Right lobe of liver (tissue), 6 donors: ENCODE results near the gene CFAP126. TPM values are rescaled to one million over a fixed set of nuclear protein-coding genes. Genes with fewer than 3 reads are reported as not detected.
"Not testable (repeated sequence)": the region's sequence is repeated elsewhere in the genome, so short reads cannot be mapped to it uniquely, and the experiment has no call there.

Experiments
- ATAC-seq, 4 donors: fragments of 200-7000 bp; cut with Tn5 transposase; one replicate each; pipeline ENCODE4 v1.9.1; 2020; ENCODE audit warnings: mild to moderate bottlenecking in 4 of 4, moderate library complexity in 4 of 4
- DNase-seq, 3 donors: peaks; one replicate each; pipeline ENCODE4 v3.0.0-alpha.2; 2020
- H3K27ac ChIP-seq, 3 donors: fragments of 200-600 bp; one replicate each; pipeline ENCODE4 v1.8.0; 2022
- H3K27me3 ChIP-seq, 2 donors: fragments of 200-600 bp; one replicate each; pipeline ENCODE4 v1.8.0; 2022
- H3K36me3 ChIP-seq, 4 donors: fragments of 200-600 bp; sonication (generic) in 1 of 4; one replicate each; pipeline versions ENCODE4 v1.5.1 to v1.8.0; 2017 to 2022; ENCODE audit warnings: control low read depth in 1 of 4
- H3K4me1 ChIP-seq, 4 donors: fragments of 200-600 bp; sonication (generic) in 1 of 4; one replicate each; pipeline versions ENCODE4 v1.5.1 to v1.8.0; 2017 to 2022; ENCODE audit warnings: control low read depth in 1 of 4
- H3K4me3 ChIP-seq, 3 donors: fragments of 200-600 bp; one replicate each; pipeline ENCODE4 v1.8.0; 2022
- H3K9me3 ChIP-seq, 4 donors: fragments of 200-600 bp; sonication (generic) in 1 of 4; one replicate each; pipeline versions ENCODE4 v1.5.1 to v1.8.0; 2017 to 2022; ENCODE audit warnings: control low read depth in 1 of 4
- POLR2A ChIP-seq: fragments of 450-650 bp; IDR thresholded peaks from one replicate; pipeline ENCODE4 v1.6.1; 2017; ENCODE audit warnings: antibody characterized with exemption, mild to moderate bottlenecking
- WGBS: methylation state at CpG from one replicate; pipeline ENCODE4 v1.1.6; 2018; ENCODE audit warnings: low coverage, low lambda C conversion rate; ENCODE audit not compliant: insufficient coverage; ENCODE audit errors: missing lambda C conversion rate; 5-methylcytosine and 5-hydroxymethylcytosine counted together
- intact Hi-C, 2 donors: fragments of 100-400 bp; cut with DNase I; formaldehyde crosslinking; loops; one replicate each; pipeline versions ENCODE4 v1.11.2 to v1.14.1; 2022
- small RNA-seq, 2 experiments: library from RNA; depleted of rRNA; stranded (forward); fragments of <200 nt; gene quantifications; one replicate each; pipeline ENCODE3, GENCODE V24; 2016
- total RNA-seq, 6 experiments: library from RNA; depleted of rRNA in 2 of 6; stranded (reverse); fragments of >200 nt in 2 of 6; fragmentation: NEBNext Ultra II Directional in 3 of 6; extraction: Animal tissue kit (Norgen Biotek cat#: 25700) in 3 of 6; gene quantifications; one replicate each; pipeline versions ENCODE4 v1.1.0 to v1.2.4, GENCODE V29; 2016 to 2023
- TF ChIP-seq, protein P1 (sequence below), 4 donors: fragments of 200-600 bp in 3 of 4; fragments of 450-650 bp in 1 of 4; IDR thresholded peaks; one replicate each; pipeline versions ENCODE4 v1.5.1 to v1.8.0; 2016 to 2022; ENCODE audit warnings: antibody characterized with exemption in 4 of 4, mild to moderate bottlenecking in 2 of 4
- donor health status: DM: no; HTN: yes; CAD: no.
- donor health status: DM: no; HTN: no; CAD: no.
- donor health status: DM: no; HTN: no; CAD: no.
- donor health status: DM: no; HTN: yes; CAD: no.
- donor health status: DM: no; HTN: yes; CAD: no.

CFAP126 gene
- total RNA-seq, 6 experiments from 2014 or later, result not detected

DNA sequence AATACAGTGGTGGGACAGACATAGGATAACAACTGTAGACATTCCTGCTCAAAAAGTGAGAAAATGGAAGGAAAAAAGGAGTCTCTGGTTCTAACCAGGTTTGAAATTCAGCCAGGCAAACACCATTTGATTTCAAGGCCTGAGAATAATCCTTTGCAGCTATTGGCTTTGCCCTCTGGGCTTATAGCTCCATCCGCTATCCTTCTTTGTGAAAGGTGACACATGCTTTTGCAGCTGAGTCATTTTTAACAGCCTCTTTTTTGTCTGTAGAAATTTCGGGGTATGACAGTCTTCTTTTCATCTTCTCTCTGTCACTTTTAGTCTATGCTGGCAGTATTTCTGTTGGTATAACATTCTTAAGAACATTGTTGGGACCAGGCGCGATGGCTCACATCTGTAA is 37.3 kb downstream of the CFAP126 start:
- Histone ChIP-seq H3K9me3 (no peaks in the 10 kb centered on the region), H3K4me3 (no peak overlapping the region), H3K27me3 (no peaks in the 10 kb centered on the region), H3K4me1 (peaks cover 0 to 6% (median 0%) of the 10 kb centered on the region in 4 donors), H3K27ac (no peak overlapping the region), H3K36me3 (peaks cover 0 to 85% (median 29%) of the 10 kb centered on the region in 4 donors)
- ATAC-seq (no peak), DNase-seq (no peak)
- 71% methylated on average over 4 of the region's 4 CpGs for WGBS
- no peak for TF ChIP-seq POLR2A
- TF ChIP-seq, protein P1, sequence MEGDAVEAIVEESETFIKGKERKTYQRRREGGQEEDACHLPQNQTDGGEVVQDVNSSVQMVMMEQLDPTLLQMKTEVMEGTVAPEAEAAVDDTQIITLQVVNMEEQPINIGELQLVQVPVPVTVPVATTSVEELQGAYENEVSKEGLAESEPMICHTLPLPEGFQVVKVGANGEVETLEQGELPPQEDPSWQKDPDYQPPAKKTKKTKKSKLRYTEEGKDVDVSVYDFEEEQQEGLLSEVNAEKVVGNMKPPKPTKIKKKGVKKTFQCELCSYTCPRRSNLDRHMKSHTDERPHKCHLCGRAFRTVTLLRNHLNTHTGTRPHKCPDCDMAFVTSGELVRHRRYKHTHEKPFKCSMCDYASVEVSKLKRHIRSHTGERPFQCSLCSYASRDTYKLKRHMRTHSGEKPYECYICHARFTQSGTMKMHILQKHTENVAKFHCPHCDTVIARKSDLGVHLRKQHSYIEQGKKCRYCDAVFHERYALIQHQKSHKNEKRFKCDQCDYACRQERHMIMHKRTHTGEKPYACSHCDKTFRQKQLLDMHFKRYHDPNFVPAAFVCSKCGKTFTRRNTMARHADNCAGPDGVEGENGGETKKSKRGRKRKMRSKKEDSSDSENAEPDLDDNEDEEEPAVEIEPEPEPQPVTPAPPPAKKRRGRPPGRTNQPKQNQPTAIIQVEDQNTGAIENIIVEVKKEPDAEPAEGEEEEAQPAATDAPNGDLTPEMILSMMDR (IDR thresholded peaks at IDR 0.05), result no peak
- intact Hi-C loops, result no loop called here

DNA sequence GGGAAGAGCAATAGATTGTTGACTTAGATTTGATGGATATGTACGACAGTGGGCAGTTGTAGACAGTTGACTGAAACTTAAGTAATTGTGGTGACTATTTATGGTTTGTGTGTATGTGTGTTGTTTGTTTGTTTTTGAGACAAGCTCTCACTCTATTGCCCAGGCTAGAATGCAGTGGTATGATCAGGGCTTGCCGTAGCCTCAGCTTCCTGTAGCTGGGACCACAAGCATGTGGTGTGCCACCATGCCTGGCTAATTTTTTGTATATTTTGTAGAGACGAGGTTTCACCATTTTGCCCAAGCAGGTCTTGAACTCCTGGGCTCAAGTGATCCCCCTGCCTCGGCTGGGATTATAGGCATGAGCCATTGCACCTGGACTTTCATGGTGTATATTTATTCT is 43.7 kb downstream of the CFAP126 start:
- no peak for TF ChIP-seq POLR2A
- TF ChIP-seq, protein P1 (IDR thresholded peaks at IDR 0.05), result no peak
- no peak overlapping the region for H3K27ac ChIP-seq
- H3K9me3 ChIP-seq, result no peaks in the 10 kb centered on the region
- peaks cover 0 to 6% (median 0%) of the 10 kb centered on the region in 4 donors for H3K4me1 ChIP-seq
- H3K4me3 ChIP-seq, result no peak overlapping the region
- DNase-seq (no peak), ATAC-seq (no peak)
- peaks cover 0 to 28% (median 11%) of the 10 kb centered on the region in 4 donors for H3K36me3 ChIP-seq
- 86% methylated on average over 4 of the region's 4 CpGs for WGBS
- no peaks in the 10 kb centered on the region for H3K27me3 ChIP-seq
- intact Hi-C loops, result no loop called here

DNA sequence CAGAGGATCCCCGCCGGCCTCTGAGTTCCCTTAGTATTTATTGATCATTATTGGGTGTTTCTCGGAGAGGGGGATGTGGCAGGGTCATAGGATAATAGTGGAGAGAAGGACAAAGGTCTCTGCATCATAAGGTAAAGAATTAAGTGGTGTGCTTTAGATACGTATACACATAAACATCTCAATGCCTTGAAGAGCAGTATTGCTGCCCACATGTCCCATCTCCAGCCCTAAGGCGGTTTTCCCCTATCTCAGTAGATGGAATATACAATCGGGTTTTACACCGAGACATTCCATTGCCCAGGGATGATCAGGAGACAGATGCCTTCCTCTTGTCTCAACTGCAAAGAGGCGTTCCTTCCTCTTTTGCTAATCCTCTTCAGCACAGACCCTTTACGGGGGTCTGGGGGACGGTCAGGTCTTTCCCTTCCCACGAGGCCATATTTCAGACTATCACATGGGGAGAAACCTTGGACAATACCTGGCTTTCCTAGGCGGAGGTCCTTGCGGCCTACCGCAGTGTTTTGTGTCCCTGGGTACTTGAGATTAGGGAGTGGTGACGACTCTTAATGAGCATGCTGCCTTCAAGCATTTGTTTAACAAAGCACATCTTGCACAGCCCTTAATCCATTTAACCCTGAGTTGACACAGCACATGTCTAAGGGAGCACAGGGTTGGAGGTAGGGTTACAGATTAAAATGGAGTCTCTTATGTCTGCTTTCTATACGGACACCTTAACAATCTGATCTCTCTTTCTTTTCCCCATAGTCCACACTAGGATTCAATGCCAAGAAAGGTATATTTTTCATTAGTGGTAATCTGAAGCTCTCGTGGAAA is 51.6 kb downstream of the CFAP126 start:
- DNase-seq, H3K27ac ChIP-seq, H3K27me3 ChIP-seq, ATAC-seq, intact Hi-C loops, H3K4me3 ChIP-seq, H3K36me3 ChIP-seq, H3K9me3 ChIP-seq: not testable (repeated sequence)
- H3K4me1 ChIP-seq, result peaks cover 0 to 19% (median 9%) of the 10 kb centered on the region in 4 donors
- WGBS, result 58% methylated on average over 13 of the region's 17 CpGs

Small RNAs within 50 kb of the gene (small RNA-seq; reads per million reads assigned to genes)
- 0 reads per million in 2 experiments for gene AL592295.2
- gene RNU6-481P, result 0 reads per million in 2 experiments

Other genes with a start within 250 kb of the CFAP126 start
- 10 to 100 TPM; 16.6 to 37.5 (median 25.8) TPM for gene PFDN2, start 249.8 kb downstream of the CFAP126 start, total RNA-seq
- 10 to 100 TPM; 36.9 to 67.8 (median 45.8) TPM for gene NIT1, start 249.8 kb downstream of the CFAP126 start, total RNA-seq
- 10 to 100 TPM; 13.8 to 22.0 (median 16.6) TPM for gene DEDD, start 235.2 kb downstream of the CFAP126 start, total RNA-seq
- 10 to 100 TPM; 24.6 to 37.7 (median 35.3) TPM for gene UFC1, start 213.9 kb downstream of the CFAP126 start, total RNA-seq
- 10 to 100 TPM in 1 of 6 experiments, 1 to 10 TPM in 5; 6.9 to 11.1 (median 8.8) TPM for gene USP21, start 208.4 kb downstream of the CFAP126 start, total RNA-seq
- gene PPOX, start 201.4 kb downstream of the CFAP126 start, total RNA-seq, result 10 to 100 TPM in 1 of 6 experiments, 1 to 10 TPM in 5; 7.6 to 14.3 (median 9.5) TPM
- 10 to 100 TPM; 10.9 to 21.1 (median 13.1) TPM for gene B4GALT3, start 190.4 kb downstream of the CFAP126 start, total RNA-seq
- gene ADAMTS4, start 168.8 kb downstream of the CFAP126 start, total RNA-seq, result 10 to 100 TPM in 1 of 6 experiments, 1 to 10 TPM in 3, under 1 TPM in 2; 0.29 to 11.0 (median 2.1) TPM
- gene NDUFS2, start 165.5 kb downstream of the CFAP126 start, total RNA-seq, result 100 to 1,000 TPM in 5 of 6 experiments, 10 to 100 TPM in 1; 91.1 to 157 (median 107) TPM
- gene FCER1G, start 152.6 kb downstream of the CFAP126 start, total RNA-seq, result 10 to 100 TPM; 11.5 to 54.0 (median 19.0) TPM
- gene APOA2, start 144.2 kb downstream of the CFAP126 start, total RNA-seq, result over 10,000 TPM in 2 of 6 experiments, 1,000 to 10,000 TPM in 4; 3,802 to 16,527 (median 7,524) TPM
- gene TOMM40L, start 141.8 kb downstream of the CFAP126 start, total RNA-seq, result 10 to 100 TPM in 3 of 6 experiments, 1 to 10 TPM in 3; 4.3 to 18.5 (median 8.1) TPM
- 100 to 1,000 TPM in 3 of 6 experiments, 10 to 100 TPM in 3; 24.1 to 169 (median 85.7) TPM for gene NR1I3, start 129.7 kb downstream of the CFAP126 start, total RNA-seq
- gene PCP4L1, start 109.1 kb downstream of the CFAP126 start, total RNA-seq, result 1 to 10 TPM; 1.3 to 6.0 (median 2.9) TPM
- 10 to 100 TPM in 1 of 6 experiments, 1 to 10 TPM in 5; 2.1 to 14.3 (median 6.5) TPM for gene MPZ, start 57.9 kb downstream of the CFAP126 start, total RNA-seq
- gene SDHC, start 53.5 kb downstream of the CFAP126 start, total RNA-seq, result 100 to 1,000 TPM; 167 to 282 (median 235) TPM
- gene FCGR2A, start 137.6 kb upstream of the CFAP126 start, total RNA-seq, result 10 to 100 TPM in 3 of 6 experiments, 1 to 10 TPM in 3; 4.7 to 22.1 (median 13.6) TPM
- 1 to 10 TPM in 4 of 6 experiments, under 1 TPM in 2; 0.59 to 3.1 (median 1.6) TPM for gene HSPA6, start 156.7 kb upstream of the CFAP126 start, total RNA-seq
- gene FCGR3A, start 181.9 kb upstream of the CFAP126 start, total RNA-seq, result 100 to 1,000 TPM in 1 of 6 experiments, 10 to 100 TPM in 5; 17.6 to 127 (median 31.2) TPM